Smooth muscle cell (in vitro differentiated cells): Measurements from ENCODE around the gene MOB3B. TPM values are rescaled to one million over a fixed set of nuclear protein-coding genes. Genes with fewer than 3 reads are reported as not detected.

ENCODE experiments used
- DNase-seq: peaks from one replicate; lab custom pipeline; 2025; ENCODE audit not compliant: unreplicated experiment; lab: John Stamatoyannopoulos, UW
- H2AFZ ChIP-seq: fragments of 200-600 bp; sonication (generic); 2 replicates; pipeline ENCODE4 v1.6.0; 2016; ENCODE audit warnings: antibody characterized with exemption, low read depth, mild to moderate bottlenecking
- H3F3A ChIP-seq: fragments of 200-600 bp; sonication (generic); 2 replicates; pipeline ENCODE4 v1.6.0; 2017; ENCODE audit warnings: antibody characterized with exemption, low read depth
- H3K27ac ChIP-seq: fragments of 200-600 bp; sonication (generic); 2 replicates; pipeline ENCODE4 v1.5.1; 2016; ENCODE audit warnings: low read depth, mild to moderate bottlenecking
- H3K27me3 ChIP-seq: fragments of 200-600 bp; sonication (generic); 2 replicates; pipeline ENCODE4 v1.6.1; 2016; ENCODE audit warnings: low read depth, mild to moderate bottlenecking
- H3K36me3 ChIP-seq: fragments of 200-600 bp; sonication (generic); 2 replicates; pipeline ENCODE4 v1.5.1; 2016; ENCODE audit warnings: low read depth
- H3K4me1 ChIP-seq: fragments of 200-600 bp; sonication (generic); 2 replicates; pipeline ENCODE4 v1.5.1; 2016; ENCODE audit warnings: low read depth
- H3K4me2 ChIP-seq: fragments of 200-600 bp; sonication (generic); 2 replicates; pipeline ENCODE4 v1.6.0; 2016; ENCODE audit warnings: mild to moderate bottlenecking
- H3K4me3 ChIP-seq: fragments of 200-600 bp; sonication (generic); 2 replicates; pipeline ENCODE4 v1.5.1; 2016; ENCODE audit warnings: mild to moderate bottlenecking
- H3K79me2 ChIP-seq: fragments of 200-600 bp; sonication (generic); 2 replicates; pipeline ENCODE4 v1.6.0; 2016; ENCODE audit warnings: low read depth, mild to moderate bottlenecking
- H3K9ac ChIP-seq: fragments of 200-600 bp; sonication (generic); 2 replicates; pipeline ENCODE4 v1.6.0; 2016; ENCODE audit warnings: low read depth
- H3K9me3 ChIP-seq: fragments of 200-600 bp; sonication (generic); replicated peaks from 2 replicates; pipeline ENCODE4 v1.5.1; 2016; ENCODE audit warnings: low read depth
- H4K20me1 ChIP-seq: fragments of 200-600 bp; sonication (generic); 2 replicates; pipeline ENCODE4 v1.6.0; 2016; ENCODE audit warnings: low read depth
- CTCF ChIP-seq: fragments of 200-600 bp; sonication (generic); IDR thresholded peaks from 2 replicates; pipeline ENCODE4 v1.5.1; 2017; ENCODE audit warnings: borderline replicate concordance, mild to moderate bottlenecking, antibody characterized with exemption; ENCODE audit not compliant: insufficient read depth, poor library complexity, severe bottlenecking
- WGBS: methylation state at CpG from one replicate; pipeline ENCODE4 v1.1.7; 2016; ENCODE audit warnings: low lambda C conversion rate; 5-methylcytosine and 5-hydroxymethylcytosine counted together
- polyA plus RNA-seq: library from polyadenylated mRNA; unstranded; fragments of >200 nt; fragmentation: Nextera tagmentation; extraction: Ambion mirVana; gene quantifications from 2 replicates; pipeline ENCODE4 v1.2.1, GENCODE V29; 2016
- total RNA-seq: library from RNA; depleted of rRNA; stranded (reverse); fragments of >200 nt; gene quantifications from 2 replicates; pipeline ENCODE4 v1.2.3, GENCODE V29; 2014

The MOB3B gene
- total and polyA plus RNA-seq, 2 experiments from 2014 or later = 1.7 to 5.8 TPM

DNA sequence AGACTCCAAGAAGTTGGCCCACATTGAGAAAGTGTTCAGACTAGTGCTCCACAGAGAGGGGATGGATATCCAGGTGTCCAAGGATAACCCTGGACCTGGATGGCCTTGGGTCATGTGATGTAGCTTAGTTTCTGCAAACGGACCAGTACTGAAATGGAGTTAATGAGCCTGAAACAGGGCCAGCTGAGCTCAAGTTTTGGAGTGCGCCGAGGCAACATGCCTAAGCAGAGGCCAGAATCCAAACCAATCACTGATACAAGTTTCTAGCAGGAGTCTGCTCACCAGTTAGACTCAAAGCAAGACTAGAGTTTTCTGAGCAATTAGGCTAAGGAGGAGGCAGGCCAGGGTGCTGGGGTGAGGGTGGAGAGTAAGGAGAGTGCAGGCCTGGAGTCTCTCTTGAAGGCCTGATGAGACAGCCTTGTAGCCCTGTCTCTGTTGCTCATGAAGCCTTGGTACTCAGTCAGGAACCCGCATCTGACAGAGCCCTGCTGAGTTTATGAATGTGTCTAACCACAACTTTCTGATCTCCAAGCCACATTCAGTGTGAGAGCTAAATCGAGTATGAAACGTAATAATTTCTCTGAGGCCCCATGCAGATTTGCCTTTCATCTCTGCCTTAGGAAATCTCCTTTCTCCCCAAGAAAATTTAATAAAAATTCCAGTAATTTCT is 163.8 kb downstream of the MOB3B start:
- Histone ChIP-seq H3K9me3 (no peaks in the 10 kb centered on the region), H3K79me2 (no peaks in the 10 kb centered on the region), H3K4me3 (no peak overlapping the region), H3K4me1 (peaks cover 45% of the 10 kb centered on the region), H3K4me2 (peak overlapping the region; percentile 64), H3K27ac (peak overlapping the region; percentile 44), H3K36me3 (no peaks in the 10 kb centered on the region), H3K9ac (no peak overlapping the region), H3K27me3 (no peaks in the 10 kb centered on the region), H2AFZ (no peak overlapping the region), H3F3A (peaks cover 3% of the 10 kb centered on the region), H4K20me1 (no peaks in the 10 kb centered on the region)
- DNase-seq = no peak
- WGBS = 55% methylated on average over 6 of the region's 6 CpGs
- no peak for TF ChIP-seq CTCF

DNA sequence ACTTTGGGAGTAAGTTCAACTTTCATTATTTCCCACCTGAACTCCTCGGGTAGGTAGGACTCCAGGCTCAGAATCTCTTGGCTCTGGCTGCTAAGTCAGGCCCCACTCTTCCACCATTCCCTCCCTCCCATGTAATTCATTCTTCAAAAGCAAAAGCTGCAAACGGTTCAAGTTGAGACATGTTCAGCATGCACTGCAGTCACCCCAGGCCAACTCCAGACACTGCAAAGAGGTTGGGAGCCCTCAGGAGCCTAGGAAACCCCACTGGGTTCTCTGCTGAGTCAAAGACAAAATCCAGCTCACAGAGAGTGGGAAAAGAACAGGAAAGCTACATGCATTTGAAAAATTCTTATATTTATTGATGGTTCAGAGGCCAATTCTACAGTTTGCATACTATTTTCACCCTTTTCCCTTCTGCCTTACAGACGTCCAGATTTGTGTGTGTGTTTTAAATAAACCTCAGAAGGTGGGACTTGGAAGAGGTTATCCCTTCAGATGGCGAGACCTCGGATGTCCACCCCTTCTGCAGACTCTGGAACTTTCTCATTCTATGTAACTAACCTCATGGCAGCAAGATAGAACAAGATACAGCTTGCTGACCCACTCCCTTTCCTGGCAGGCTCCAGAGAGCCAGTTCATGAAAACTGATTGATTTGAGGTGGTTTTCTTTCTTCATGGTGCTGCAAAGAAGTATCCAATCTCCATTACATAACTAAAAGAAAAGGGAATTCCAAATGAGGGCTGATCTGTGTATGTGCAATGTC is 167.0 kb downstream of the MOB3B start:
- H3K4me2 ChIP-seq = peak overlapping the region; percentile 30
- H3K36me3 ChIP-seq = no peaks in the 10 kb centered on the region
- peak overlapping the region; percentile 19 for H2AFZ ChIP-seq
- no peak for DNase-seq
- H3F3A ChIP-seq = peaks cover 3% of the 10 kb centered on the region
- H3K4me1 ChIP-seq = peaks cover 31% of the 10 kb centered on the region
- TF ChIP-seq CTCF = no peak
- H3K4me3 ChIP-seq = no peak overlapping the region
- no peak overlapping the region for H3K27ac ChIP-seq
- H3K79me2 ChIP-seq = no peaks in the 10 kb centered on the region
- no peaks in the 10 kb centered on the region for H4K20me1 ChIP-seq
- 76% methylated on average over 5 of the region's 5 CpGs for WGBS
- H3K9me3 ChIP-seq = no peaks in the 10 kb centered on the region
- H3K9ac ChIP-seq = no peak overlapping the region
- no peaks in the 10 kb centered on the region for H3K27me3 ChIP-seq

GRCh38 chr9:27361492-27361891 is 168.1 kb downstream of the MOB3B start:
- 36% methylated on average over 4 of the region's 4 CpGs for WGBS
- Histone ChIP-seq H3K9me3 (no peaks in the 10 kb centered on the region), H4K20me1 (no peaks in the 10 kb centered on the region), H3K36me3 (no peaks in the 10 kb centered on the region), H3K4me2 (no peak overlapping the region), H2AFZ (no peak overlapping the region), H3F3A (peaks cover 3% of the 10 kb centered on the region), H3K79me2 (no peaks in the 10 kb centered on the region), H3K27ac (no peak overlapping the region), H3K9ac (no peak overlapping the region), H3K4me1 (peaks cover 19% of the 10 kb centered on the region), H3K27me3 (no peaks in the 10 kb centered on the region), H3K4me3 (no peak overlapping the region)
- DNase-seq = no peak
- no peak for TF ChIP-seq CTCF
